ENCODE measurements around the gene JADE1. TPM values are rescaled to one million over a fixed set of nuclear protein-coding genes. Genes with fewer than 3 reads are reported as not detected.
A peak's percentile ranks its signal among the peaks of the same experiment; 100 is the strongest.

The JADE1 gene
- 9.8 TPM for total RNA-seq

DNA sequence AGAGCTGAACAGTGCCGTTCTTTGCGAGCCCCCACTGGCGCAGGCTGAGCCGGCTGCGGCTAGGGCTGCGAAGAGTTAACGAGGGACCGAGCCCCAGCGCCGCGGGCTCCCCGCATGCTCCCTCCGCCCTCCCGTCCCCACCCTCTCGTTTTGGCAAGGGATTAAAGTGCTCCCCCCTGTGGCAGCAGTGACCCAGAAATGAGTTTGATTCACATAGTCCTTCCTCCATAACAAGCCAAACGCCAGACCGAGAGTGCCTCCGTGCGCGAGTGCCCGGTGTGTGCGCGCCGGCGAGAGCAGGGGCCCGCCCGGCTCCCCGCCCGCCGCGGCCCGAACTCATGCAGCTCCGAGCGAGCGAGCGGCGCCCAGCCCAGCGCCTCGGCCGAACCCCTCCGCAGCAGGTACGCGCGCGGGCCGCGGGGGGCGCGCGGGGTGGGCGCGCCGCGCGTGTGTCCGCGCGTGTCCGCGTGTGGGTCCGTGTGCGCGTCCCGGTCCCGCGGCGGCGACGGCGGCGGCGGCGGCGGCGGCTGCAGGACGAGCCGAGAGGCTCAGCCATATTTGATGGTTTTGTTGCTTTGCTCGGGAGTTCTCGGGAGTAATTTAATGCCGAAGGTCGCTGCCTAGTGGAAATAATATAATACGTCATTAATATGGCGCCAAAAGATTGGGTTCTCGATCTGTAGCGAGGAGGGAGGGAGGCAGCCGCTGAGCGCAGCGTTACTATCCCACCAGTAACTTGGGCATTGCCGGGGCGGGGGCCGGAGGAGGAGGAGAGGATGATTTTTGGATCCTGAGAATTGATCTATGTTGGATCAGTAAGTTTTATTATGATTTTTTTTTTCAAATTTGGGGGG, at the start of gene JADE1:
Gene JADE1, plus strand, starts transcription at position 224 of the 854 bp plus-strand sequence. CDS start 22,059 bp downstream, outside the sequence.
- ATAC-seq: peak; percentile 81

GRCh38 chr4:128766781-128767180, 42.7 kb upstream of the JADE1 start:
- ATAC-seq: no peak

DNA sequence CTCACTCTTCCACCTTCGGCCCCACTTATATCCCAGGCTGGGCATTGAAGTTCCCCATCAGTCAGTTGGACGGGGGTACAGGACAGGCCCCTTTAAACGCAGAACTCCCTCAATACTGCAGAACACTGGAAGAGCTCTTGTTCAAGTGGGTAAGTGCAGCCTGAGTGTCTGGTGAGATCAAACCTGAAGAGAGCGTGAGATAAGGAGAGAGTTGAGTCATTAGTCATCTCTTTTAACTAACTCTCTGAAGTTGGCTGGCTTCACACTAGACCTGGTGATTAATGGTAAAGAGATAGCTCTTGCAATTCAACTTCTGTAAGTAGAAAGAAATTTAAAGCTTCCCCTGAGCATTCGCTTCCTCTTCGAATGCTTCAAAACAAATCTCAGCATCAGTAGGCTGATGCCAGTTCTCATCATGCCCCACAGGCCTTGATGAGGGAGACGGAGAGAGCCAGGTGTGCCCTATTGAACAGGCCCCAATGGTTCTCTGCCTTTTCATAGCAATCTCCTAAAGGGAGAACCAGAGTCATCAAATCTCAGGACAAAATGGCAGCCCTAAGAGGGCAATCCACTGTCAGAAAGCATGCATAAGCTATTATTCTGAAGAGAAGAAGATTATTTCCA, 41.0 kb upstream of the JADE1 start:
- no peak for ATAC-seq

DNA sequence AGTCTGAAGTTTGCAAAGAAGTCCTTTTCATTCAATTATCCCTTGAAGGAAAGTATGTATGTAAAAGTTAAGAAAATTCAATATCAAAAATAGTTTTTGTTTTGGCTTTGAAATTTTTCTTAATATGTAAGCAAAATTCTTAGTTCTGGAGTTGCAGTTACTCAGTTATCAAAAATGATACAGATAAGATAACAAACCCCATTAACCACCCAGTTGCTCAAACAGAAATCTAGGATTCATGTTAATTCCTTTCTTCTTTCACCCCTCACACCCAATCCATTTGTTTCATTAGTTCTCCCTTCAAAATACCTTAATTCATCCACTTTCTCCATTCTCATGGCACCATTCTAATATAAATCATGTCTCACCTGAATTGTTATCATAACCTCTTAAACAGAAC, 40.5 kb upstream of the JADE1 start:
- ATAC-seq: no peak

DNA sequence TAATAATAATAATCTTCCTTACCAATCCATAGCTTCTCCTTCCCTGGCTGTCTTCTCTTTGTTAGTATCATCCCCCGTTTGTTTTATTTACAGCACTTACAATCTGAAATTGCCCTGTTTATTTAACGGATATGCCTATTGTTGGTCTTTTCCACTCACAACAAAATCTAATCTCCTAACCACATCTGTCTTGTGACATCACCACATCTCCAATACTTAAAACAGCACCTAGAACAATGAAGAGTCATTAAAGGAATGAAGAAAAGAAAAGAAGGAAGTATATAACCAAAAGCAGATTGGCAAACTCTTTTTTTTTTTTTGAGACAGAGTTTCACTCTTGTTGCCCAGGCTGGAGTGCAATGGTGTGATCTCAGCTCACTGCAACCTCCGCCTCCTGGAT, 38.7 kb upstream of the JADE1 start:
- ATAC-seq: no peak

GRCh38 chr4:128775477-128775876, 34.0 kb upstream of the JADE1 start:
- no peak for ATAC-seq

- peak; percentile 18 for ATAC-seq
Measured at GRCh38 chr4:128775916-128776315, 33.6 kb upstream of the JADE1 start.

- peak; percentile 51 for ATAC-seq
Measured at GRCh38 chr4:128776794-128777216, 32.7 kb upstream of the JADE1 start.

DNA sequence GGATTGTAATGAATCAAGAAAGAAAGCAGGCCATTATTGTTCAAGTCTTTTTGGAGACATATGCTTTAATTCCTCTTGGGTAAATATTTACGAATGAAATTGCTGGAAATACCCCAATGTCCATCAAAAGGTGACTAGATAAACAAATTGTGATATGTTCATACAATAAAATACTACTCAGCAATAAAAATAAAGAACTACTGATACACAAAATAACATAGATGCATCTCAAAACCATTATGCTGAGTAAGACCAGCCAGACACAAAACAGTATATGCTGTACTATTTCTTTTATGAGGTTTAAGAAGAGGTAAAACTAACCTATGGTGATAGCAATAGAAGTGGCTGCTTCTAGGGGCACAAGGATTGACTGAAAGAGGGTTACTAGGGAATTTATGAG, 28.8 kb upstream of the JADE1 start:
- ATAC-seq: no peak

DNA sequence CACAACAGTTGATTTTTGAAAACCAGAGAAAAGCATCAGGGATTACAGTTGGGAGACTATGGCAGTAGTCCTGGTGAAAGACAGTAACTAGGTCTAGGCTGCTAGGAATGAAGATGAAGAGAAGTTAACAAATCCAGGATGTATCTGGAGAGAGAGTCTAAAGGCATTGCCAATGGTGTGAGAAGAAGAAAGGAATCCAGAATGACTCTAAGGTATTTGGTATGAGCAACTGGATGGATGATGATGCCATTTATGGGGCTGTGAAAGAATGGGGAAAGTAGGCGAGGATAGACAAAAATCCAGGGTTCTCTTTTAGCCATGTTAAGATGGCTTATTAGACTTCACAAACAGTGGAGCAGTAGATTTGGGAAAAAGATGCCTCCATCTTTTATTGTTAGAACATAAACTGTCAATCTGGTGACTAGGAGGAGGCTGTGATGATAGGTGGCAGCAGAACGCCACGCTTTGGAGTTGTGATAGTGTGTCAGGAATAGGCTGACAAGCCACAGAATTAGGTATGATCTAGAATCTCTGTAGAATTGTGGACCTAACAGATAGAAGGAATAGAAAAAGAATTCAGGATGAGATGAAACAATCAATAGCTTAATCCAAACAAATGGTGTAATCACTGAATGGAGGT, 27.3 kb upstream of the JADE1 start:
- no peak for ATAC-seq

- ATAC-seq: peak; percentile 36
Measured at GRCh38 chr4:128782875-128783614, 26.5 kb upstream of the JADE1 start.

- no peak for ATAC-seq
Measured at GRCh38 chr4:128787509-128788311, 21.8 kb upstream of the JADE1 start.

GRCh38 chr4:128793859-128794672, 15.4 kb upstream of the JADE1 start:
- ATAC-seq: no peak

DNA sequence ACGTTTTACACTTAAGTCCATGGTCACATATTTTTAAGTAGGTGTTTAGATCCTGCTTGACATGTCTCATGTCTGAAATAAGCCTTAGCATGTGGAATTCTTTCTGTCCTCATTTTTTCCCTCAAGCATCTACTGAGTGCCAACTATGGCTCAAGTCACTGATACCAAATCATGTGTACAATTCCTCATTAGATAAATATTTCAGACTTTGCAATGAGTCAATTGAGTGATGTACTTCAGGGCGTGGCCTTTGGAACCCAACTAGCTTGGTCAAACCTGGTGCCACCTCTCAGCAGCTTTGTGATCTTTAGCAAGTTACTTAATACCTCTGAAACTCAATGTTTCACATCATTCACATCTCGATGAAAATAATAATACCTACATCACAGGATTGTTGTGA, 12.6 kb upstream of the JADE1 start:
- peak; percentile 72 for ATAC-seq

- no peak for ATAC-seq
Measured at GRCh38 chr4:128800284-128800683, 9.2 kb upstream of the JADE1 start.

- ATAC-seq: no peak
Measured at GRCh38 chr4:128800701-128801284, 8.7 kb upstream of the JADE1 start.

DNA sequence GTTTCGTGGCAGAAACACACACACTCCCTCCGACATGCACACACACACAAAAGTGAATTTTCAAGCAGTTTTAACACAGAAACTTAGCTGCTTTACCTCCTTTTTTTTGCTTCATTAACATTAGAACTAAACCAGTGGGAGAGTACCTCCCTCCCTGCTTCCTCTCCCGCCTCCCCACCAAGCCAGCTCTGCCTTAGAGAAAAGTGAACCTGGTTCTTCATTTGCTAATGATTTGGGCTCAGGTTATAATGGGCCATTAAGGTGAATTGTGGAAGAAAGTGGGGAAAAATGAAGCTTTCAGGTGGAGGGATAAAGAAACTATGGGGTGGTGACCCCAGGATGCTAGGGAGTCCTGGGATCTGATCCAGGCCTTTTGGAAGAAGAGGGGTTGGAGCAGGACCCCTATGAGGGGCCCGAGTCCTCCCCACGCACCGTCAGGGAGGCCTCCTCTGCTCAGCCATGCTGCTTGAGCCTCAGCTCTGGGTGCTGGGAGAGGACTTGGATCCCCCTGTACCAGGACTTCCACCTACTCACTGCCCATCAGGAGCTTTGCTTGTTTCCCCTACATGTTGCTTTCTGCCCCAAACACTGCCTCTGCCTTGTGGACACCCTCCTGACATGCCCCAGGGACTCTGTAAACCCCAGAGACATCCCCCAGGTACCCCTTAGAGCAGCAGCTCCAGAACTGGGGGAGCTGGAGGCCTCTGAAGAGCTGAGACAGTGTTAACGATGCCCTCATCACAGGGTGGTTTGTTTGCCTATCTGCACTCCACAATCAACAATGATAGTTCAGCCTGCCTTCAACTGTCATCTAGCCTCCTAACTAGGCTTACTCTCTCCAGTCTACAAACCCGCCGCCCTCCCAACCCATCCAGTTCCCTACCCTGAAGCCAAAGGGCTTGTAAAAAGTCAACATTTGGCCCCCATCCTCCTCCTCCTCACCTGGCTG, 6.5 kb upstream of the JADE1 start:
- ATAC-seq: no peak

- ATAC-seq: no peak
Measured at GRCh38 chr4:128803783-128804182, 5.7 kb upstream of the JADE1 start.

DNA sequence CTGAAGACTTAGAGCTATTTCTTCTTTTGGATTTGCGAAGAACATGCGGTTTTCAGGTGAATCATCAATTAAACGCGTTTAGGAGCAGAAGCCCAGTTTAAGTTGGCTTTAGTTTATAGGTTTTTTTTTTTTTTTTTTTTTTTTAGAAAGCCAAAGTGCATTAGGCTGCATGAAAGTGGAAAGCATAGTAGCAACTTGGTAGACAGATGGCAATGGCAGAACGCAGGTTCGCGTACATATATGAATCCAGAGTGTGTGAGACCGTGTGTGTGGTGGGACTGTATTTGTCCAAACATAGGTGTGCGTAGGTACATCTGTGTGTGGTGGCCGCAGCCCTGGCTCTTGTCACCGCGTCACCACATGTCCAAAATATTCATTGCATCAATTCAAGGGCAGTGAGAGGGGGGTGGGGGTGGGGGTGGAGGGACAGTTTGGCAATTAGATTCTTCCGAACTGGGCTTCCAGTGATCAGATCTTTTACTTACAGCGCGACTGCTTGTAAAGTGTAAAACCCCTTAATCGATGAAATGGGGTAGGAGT, 901 bp downstream of the JADE1 start:
- ATAC-seq: no peak
